Spinal cord (tissue), 10 donors: ENCODE measurements around the gene IQCE. TPM values are rescaled to one million over a fixed set of nuclear protein-coding genes. Genes with fewer than 3 reads are reported as not detected.

Source experiments
- DNase-seq, 6 donors: peaks; one replicate each; pipeline versions ENCODE4 v3.0.0 to v3.0.0-alpha.2; 2013 to 2015; ENCODE audit warnings: low spot score in 6 of 6, low read depth in 4 of 6
- H3K27ac ChIP-seq: one replicate; pipeline ENCODE4 v1.5.1; 2013; ENCODE audit warnings: low read depth, low read length, control low read depth
- H3K27me3 ChIP-seq: one replicate; pipeline ENCODE4 v1.6.1; 2013; ENCODE audit warnings: low read length; ENCODE audit not compliant: control insufficient read depth, insufficient read depth
- H3K36me3 ChIP-seq: one replicate; pipeline ENCODE4 v1.6.1; 2013; ENCODE audit warnings: low read length; ENCODE audit not compliant: control insufficient read depth, insufficient read depth
- H3K4me1 ChIP-seq: one replicate; pipeline ENCODE4 v1.6.1; 2013; ENCODE audit warnings: low read length; ENCODE audit not compliant: control insufficient read depth, insufficient read depth
- H3K4me3 ChIP-seq: one replicate; pipeline ENCODE4 v1.5.1; 2013; ENCODE audit warnings: low read depth, low read length, control low read depth
- H3K9me3 ChIP-seq: one replicate; pipeline ENCODE4 v1.6.1; 2013; ENCODE audit warnings: low read length; ENCODE audit not compliant: control insufficient read depth, insufficient read depth
- WGBS: methylation state at CpG from one replicate; pipeline ENCODE4 v1.1.5; 2013; ENCODE audit warnings: missing lambda C conversion rate; ENCODE audit not compliant: insufficient coverage; 5-methylcytosine and 5-hydroxymethylcytosine counted together
- polyA plus RNA-seq, 2 donors: library from polyadenylated mRNA; unstranded; fragments of 120-200 nt; gene quantifications; one replicate each; pipeline ENCODE4 v1.2.1, GENCODE V29; 2013; ENCODE audit not compliant: insufficient read length in 2 of 2
- total RNA-seq, 2 donors: library from RNA; depleted of rRNA in 1 of 2; stranded (reverse); fragments of 120-200 nt in 1 of 2; fragments of >200 nt in 1 of 2; gene quantifications; one replicate each; pipeline versions ENCODE4 v1.2.3 to v1.2.4, GENCODE V29; 2013 to 2014
- donor health status: healthy.

Gene IQCE
- total and polyA plus RNA-seq, 4 donors = 13.5 to 47.1 (median 31.7) TPM

DNA sequence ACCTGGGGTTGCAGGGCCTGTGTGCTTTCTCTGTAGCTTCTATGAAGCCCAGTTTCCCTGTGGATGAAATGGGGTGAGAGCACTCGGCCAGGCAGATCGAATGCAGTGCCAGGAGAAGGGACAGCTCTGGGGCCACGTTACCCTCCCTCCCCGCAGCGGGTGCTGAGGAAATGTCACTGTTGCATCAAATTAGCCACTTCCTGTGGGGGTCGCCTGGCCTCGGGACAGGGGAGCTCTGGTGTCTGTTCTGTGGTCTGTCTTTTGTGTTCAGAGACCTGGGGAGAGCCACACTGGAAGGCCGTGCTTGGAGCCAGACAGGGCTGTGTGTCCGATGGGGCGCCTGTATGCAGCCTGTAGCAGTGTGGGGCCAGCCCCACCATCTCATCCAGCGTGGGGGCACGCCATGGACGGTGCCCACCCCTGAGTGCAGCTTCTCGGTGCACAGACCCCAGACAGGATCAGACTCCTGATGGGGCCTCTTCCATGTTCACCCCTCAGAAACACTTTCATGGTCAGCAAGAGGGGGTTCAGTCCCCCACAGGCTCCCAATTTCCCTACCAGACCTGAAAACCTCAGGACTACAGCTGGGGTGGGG, 86.6 kb downstream of the IQCE start:
- H3K4me3 ChIP-seq = no peak overlapping the region
- no peak for DNase-seq
- H3K27ac ChIP-seq = no peak overlapping the region
- peaks cover 84% of the 10 kb centered on the region for H3K36me3 ChIP-seq
- H3K4me1 ChIP-seq = peaks cover 50% of the 10 kb centered on the region
- H3K9me3 ChIP-seq = no peaks in the 10 kb centered on the region
- WGBS = 38% methylated on average over 14 of the region's 14 CpGs
- no peaks in the 10 kb centered on the region for H3K27me3 ChIP-seq

DNA sequence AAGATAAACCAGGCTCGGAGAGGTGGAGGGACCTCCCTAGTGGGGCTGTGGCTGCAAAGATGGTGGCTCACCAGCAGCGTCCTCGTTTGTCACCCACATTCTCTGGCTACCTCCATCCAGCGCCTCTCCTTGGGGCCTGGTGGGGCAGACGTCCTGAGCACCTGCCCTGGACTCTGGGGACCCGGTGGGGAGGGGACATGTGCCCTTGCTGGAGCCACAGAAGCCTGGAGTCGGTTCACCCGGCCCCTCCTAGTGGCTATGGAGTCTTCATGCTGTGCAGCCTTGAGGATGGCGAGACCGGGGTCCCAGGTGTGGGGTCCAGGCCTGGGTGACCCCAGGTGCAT, 87.5 kb downstream of the IQCE start:
- Histone ChIP-seq H3K27ac (no peak overlapping the region), H3K4me3 (no peak overlapping the region), H3K36me3 (peaks cover 86% of the 10 kb centered on the region), H3K4me1 (peaks cover 41% of the 10 kb centered on the region), H3K9me3 (no peaks in the 10 kb centered on the region), H3K27me3 (no peaks in the 10 kb centered on the region)
- 74% methylated on average over 10 of the region's 10 CpGs for WGBS
- DNase-seq = no peak

GRCh38 chr7:2646680-2647571, 88.1 kb downstream of the IQCE start:
- Histone ChIP-seq H3K4me1 (peaks cover 34% of the 10 kb centered on the region), H3K27ac (no peak overlapping the region), H3K9me3 (no peaks in the 10 kb centered on the region), H3K27me3 (no peaks in the 10 kb centered on the region), H3K36me3 (peaks cover 87% of the 10 kb centered on the region), H3K4me3 (no peak overlapping the region)
- 74% methylated on average over 56 of the region's 73 CpGs for WGBS
- no peak for DNase-seq

- DNase-seq = no peak
- no peak overlapping the region for H3K4me3 ChIP-seq
- peaks cover 94% of the 10 kb centered on the region for H3K36me3 ChIP-seq
- no peak overlapping the region for H3K27ac ChIP-seq
- no peaks in the 10 kb centered on the region for H3K27me3 ChIP-seq
- H3K9me3 ChIP-seq = no peaks in the 10 kb centered on the region
- peaks cover 32% of the 10 kb centered on the region for H3K4me1 ChIP-seq
- 93% methylated on average over 15 of the region's 15 CpGs for WGBS
These were observed 88.9 kb downstream of the IQCE start for GRCh38 chr7:2647594-2648172.

DNA sequence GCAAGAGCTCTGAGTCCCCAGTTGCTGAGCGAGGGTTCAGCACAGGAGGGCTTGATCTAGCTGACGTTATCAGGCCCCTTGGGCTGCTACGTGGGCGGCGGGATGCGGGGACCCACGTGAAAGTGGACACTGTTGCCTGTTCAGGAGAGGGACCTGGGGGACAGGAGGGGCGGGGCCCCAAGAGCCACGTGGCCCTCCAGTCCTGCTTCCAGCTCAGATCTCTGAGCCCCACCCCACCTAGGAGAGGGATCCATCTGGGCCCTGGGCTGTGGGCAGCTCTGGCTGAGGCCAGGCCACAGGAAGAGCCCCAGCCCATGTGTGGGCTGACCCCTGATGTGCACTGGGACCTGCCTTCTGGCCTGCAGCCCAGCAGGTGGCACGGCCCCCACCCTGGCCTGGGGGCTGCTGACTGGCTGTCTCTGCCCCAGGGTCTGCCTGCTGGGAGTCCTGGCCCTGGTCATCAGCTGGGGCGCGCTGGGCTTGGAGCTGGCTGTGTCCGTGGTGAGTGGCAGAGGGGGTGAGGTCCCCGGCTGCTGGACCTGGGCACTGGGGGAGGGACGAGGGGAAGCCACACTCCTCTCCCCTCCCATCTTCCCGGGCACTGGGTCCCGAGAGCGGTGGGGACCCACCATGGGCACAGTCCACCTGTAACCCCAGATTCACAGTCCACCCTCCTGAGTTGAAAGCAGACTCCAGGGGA, 90.5 kb downstream of the IQCE start:
- H3K27me3 ChIP-seq = no peaks in the 10 kb centered on the region
- H3K27ac ChIP-seq = no peak overlapping the region
- H3K4me3 ChIP-seq = no peak overlapping the region
- peaks cover 96% of the 10 kb centered on the region for H3K36me3 ChIP-seq
- DNase-seq = no peak
- 88% methylated on average over 8 of the region's 18 CpGs for WGBS
- peaks cover 21% of the 10 kb centered on the region for H3K4me1 ChIP-seq
- H3K9me3 ChIP-seq = no peaks in the 10 kb centered on the region

GRCh38 chr7:2649991-2650390, 91.2 kb downstream of the IQCE start:
- Histone ChIP-seq H3K27me3 (no peaks in the 10 kb centered on the region), H3K4me3 (no peak overlapping the region), H3K27ac (no peak overlapping the region), H3K9me3 (no peaks in the 10 kb centered on the region), H3K36me3 (peaks cover 96% of the 10 kb centered on the region), H3K4me1 (peaks cover 14% of the 10 kb centered on the region)
- no peak for DNase-seq
- 99% methylated on average over 9 of the region's 11 CpGs for WGBS

- Histone ChIP-seq H3K36me3 (peaks cover 96% of the 10 kb centered on the region), H3K27ac (no peak overlapping the region), H3K27me3 (no peaks in the 10 kb centered on the region), H3K9me3 (no peaks in the 10 kb centered on the region), H3K4me3 (no peak overlapping the region), H3K4me1 (peaks cover 10% of the 10 kb centered on the region)
- WGBS = 83% methylated on average over 8 of the region's 8 CpGs
- DNase-seq = no peak
These were observed 91.7 kb downstream of the IQCE start for GRCh38 chr7:2650451-2650850.

DNA sequence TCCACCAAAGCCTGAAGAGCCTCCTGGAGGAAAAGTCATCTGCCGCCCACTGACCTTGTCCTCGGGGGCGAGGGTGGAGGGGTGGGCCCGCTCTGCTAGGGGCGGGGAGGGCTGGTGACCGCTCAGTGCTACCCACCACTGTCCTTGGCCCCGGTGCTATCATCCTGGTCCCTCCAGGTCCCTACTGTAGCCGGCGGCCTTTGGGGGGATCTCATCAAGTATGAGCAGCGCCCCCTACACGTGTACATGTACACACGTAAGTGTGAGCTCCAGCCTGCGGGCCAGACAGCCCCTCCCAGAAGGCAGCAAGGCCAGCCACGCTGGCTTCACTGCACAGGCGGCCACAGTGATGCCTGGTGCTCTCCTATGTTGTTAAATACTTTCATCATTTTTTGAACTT, 92.6 kb downstream of the IQCE start:
- Histone ChIP-seq H3K9me3 (no peaks in the 10 kb centered on the region), H3K4me3 (no peak overlapping the region), H3K27ac (no peak overlapping the region), H3K36me3 (peaks cover 97% of the 10 kb centered on the region), H3K4me1 (peaks cover 4% of the 10 kb centered on the region), H3K27me3 (no peaks in the 10 kb centered on the region)
- WGBS = 76% methylated on average over 13 of the region's 15 CpGs
- no peak for DNase-seq

DNA sequence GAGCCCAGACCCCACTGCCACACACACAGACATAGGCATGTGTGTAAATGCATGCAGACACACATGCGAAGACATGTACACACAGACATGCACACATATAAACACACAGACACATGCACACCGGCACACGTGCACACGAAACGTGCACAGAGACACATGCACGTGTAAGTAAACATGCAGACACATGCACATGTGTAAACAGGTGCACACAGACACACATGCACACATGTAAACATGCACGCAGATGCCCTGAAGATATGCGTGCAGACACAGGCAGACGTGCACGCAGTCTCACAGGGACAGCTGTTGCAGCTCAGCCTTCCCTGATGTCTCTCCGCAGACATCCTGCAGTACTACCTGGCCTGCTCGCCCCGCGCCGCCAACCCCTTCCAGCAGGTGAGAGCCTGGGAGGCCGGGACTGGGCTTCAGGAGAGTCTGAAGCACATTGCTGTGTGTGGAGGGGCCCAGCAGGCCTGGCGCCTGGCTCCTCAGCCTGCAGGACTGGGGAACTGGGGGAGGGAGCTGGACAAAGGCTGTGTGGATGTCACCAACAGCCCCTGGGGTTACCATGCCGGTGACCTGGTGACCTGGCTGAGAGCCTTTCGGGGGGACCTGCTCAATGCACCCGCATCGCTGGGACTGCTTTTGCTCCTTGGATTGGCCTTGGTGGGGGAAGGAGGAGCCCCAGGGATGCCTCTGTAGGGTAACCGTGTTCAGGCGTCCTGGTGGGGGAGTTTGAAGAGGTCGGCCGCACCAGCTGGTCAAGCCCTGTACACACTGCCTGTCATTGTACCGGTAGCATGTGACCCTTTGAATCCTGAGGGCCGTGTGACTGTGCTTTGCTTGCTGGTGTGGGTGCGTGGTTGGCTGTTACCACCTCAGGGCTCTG, 93.3 kb downstream of the IQCE start:
- H3K9me3 ChIP-seq = no peaks in the 10 kb centered on the region
- H3K36me3 ChIP-seq = peaks cover 97% of the 10 kb centered on the region
- no peaks in the 10 kb centered on the region for H3K4me1 ChIP-seq
- no peak overlapping the region for H3K4me3 ChIP-seq
- WGBS = 89% methylated on average over 28 of the region's 28 CpGs
- no peaks in the 10 kb centered on the region for H3K27me3 ChIP-seq
- no peak for DNase-seq
- H3K27ac ChIP-seq = no peak overlapping the region
